ENCODE results near the gene SCYL1. TPM values are rescaled to one million over a fixed set of nuclear protein-coding genes. Genes with fewer than 3 reads are reported as not detected.

Gene SCYL1
- total and polyA plus RNA-seq, 2 experiments from 2014 or later: 52.7 to 66.1 TPM

GRCh38 chr11:65499713-65500386, 25.0 kb upstream of the SCYL1 start:
- Mint-ChIP-seq H3K27ac (no peak overlapping the region), H3K9me3 (peaks cover 8% of the 10 kb centered on the region; the same call in 2 of the 3 replicates), H3K36me3 (ENCODE audit: low read depth) (no peaks in the 10 kb centered on the region; the same call in 2 of the 3 replicates), H3K4me3 (no peak overlapping the region), H3K4me1 (peaks cover 24% of the 10 kb centered on the region), H3K27me3 (ENCODE audit: insufficient read depth, low read depth, poor library complexity) (peaks cover 27% of the 10 kb centered on the region)
- H2AFZ ChIP-seq: no peak overlapping the region
- H3K4me2 ChIP-seq: peak overlapping the region; percentile 84
- H3K27ac ChIP-seq (ENCODE audit: low read depth): peak overlapping the region; percentile 100
- H3F3A ChIP-seq (replicated peaks; ENCODE audit: low read depth): peaks cover 59% of the 10 kb centered on the region
- ATAC-seq (no peak), DNase-seq (ENCODE audit: low spot score) (no peak)
- no peaks in the 10 kb centered on the region for H3K27me3 ChIP-seq (ENCODE audit: insufficient read depth)
- H3K79me2 ChIP-seq (replicated peaks; ENCODE audit: insufficient read depth): peaks cover 68% of the 10 kb centered on the region
- peaks cover 42% of the 10 kb centered on the region for H3K36me3 ChIP-seq (ENCODE audit: insufficient read depth)
- H3K4me1 ChIP-seq (ENCODE audit: insufficient read depth): peaks cover 30% of the 10 kb centered on the region
- H4K20me1 ChIP-seq (replicated peaks; ENCODE audit: insufficient read depth): peaks cover 55% of the 10 kb centered on the region
- TF ChIP-seq ZNF462 (CRISPR knock-in tag; IDR thresholded peaks at IDR 0.05): no peak
- TF ChIP-seq EZH2 (IDR thresholded peaks at IDR 0.05; ENCODE audit: low read depth, unreplicated experiment): no peak
- no peak for TF ChIP-seq STAT1 (IDR thresholded peaks at IDR 0.05; ENCODE audit: unreplicated experiment)
- no peak for TF ChIP-seq JUNB (IDR thresholded peaks at IDR 0.05; ENCODE audit: unreplicated experiment)
- no peak for TF ChIP-seq REST (IDR thresholded peaks at IDR 0.05; ENCODE audit: unreplicated experiment)
- TF ChIP-seq CTCF (conservative IDR thresholded peaks at IDR 0.05; ENCODE audit: low read depth in 2 of 2): no peak
- TF ChIP-seq CREB1 (CRISPR knock-in tag; IDR thresholded peaks at IDR 0.05; ENCODE audit: low read depth): no peak
- TF ChIP-seq POLR2AphosphoS5 (IDR thresholded peaks at IDR 0.05; ENCODE audit: low read depth): no peak; the same call in 1 of the 2 replicates
- TF ChIP-seq ZNF114 (CRISPR knock-in tag; IDR thresholded peaks at IDR 0.05): no peak
- no peak for TF ChIP-seq NANOG (IDR thresholded peaks at IDR 0.05; ENCODE audit: borderline replicate concordance)
- TF ChIP-seq ETS1 (IDR thresholded peaks at IDR 0.05): no peak
- H3K9me2 ChIP-seq (ENCODE audit: insufficient read depth): no peaks in the 10 kb centered on the region
- peak overlapping the region; percentile 65 for H3K4me3 ChIP-seq
